Measurements from ENCODE around the gene OSBPL9. TPM values are rescaled to one million over a fixed set of nuclear protein-coding genes. Genes with fewer than 3 reads are reported as not detected.
"Not testable (repeated sequence)": the region's sequence is repeated elsewhere in the genome, so short reads cannot be mapped to it uniquely, and the experiment has no call there.

OSBPL9 gene
- total and polyA plus RNA-seq, 2 donors = 46.3 to 117 TPM

- DNase-seq (ENCODE audit: extremely low spot score) = no peak
- Histone ChIP-seq H3K36me3 (ENCODE audit: insufficient read depth) (no peaks in the 10 kb centered on the region), H3K4me1 (ENCODE audit: insufficient read depth) (peaks cover 4% of the 10 kb centered on the region), H3K4me3 (ENCODE audit: low read depth, low read length) (no peak overlapping the region), H3K27ac (ENCODE audit: low read depth) (no peak overlapping the region)
- 94% methylated on average over 3 of the region's 3 CpGs for WGBS
Observed at GRCh38 chr1:51697166-51697565, 80.3 kb downstream of the OSBPL9 start.

DNA sequence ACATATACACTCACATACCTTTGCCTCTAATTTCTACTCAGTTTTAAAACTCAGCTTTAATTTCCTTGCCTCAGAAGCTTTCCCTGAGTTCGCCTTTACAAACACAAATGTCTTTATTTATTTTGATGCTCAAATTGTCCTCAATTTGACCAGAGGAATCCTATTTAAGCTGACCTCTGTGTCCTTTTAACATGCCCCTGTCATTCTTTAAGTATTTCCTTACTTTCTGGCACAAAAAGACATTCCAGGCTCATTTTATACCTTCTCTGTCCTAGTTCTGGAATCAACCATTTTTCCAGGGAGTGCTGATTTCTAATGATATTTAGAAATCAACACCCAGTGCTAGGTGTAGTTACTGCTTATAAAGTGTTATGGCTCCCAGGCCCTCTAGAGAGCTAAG lies 82.5 kb downstream of the OSBPL9 start:
- Histone ChIP-seq H3K36me3 (ENCODE audit: insufficient read depth) (no peaks in the 10 kb centered on the region), H3K4me3 (ENCODE audit: low read depth, low read length) (no peak overlapping the region), H3K27ac (ENCODE audit: low read depth) (no peak overlapping the region), H3K4me1 (ENCODE audit: insufficient read depth) (peaks cover 1% of the 10 kb centered on the region)
- 91% methylated on average over 1 of the region's 1 CpG for WGBS
- no peak for DNase-seq (ENCODE audit: extremely low spot score)

DNA sequence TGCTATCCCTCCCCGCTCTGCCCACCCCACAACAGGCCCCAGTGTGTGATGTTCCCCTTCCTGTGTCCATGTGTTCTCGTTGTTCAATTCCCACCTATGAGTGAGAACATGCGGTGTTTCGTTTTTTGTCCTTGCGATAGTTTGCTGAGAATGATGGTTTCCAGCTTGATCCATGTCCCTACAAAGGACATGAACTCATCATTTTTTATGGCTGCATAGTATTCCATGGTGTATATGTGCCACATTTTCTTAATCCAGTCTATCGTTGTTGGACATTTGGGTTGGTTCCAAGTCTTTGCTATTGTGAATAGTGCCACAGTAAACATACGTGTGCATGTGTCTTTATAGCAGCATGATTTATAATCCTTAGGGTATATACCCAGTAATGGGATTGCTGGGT lies 84.9 kb downstream of the OSBPL9 start:
- H3K36me3 ChIP-seq (ENCODE audit: insufficient read depth); H3K27ac ChIP-seq (ENCODE audit: low read depth); H3K4me3 ChIP-seq (ENCODE audit: low read depth, low read length); DNase-seq (ENCODE audit: extremely low spot score); H3K4me1 ChIP-seq (ENCODE audit: insufficient read depth): not testable (repeated sequence)
- 98% methylated on average over 6 of the region's 7 CpGs for WGBS

DNA sequence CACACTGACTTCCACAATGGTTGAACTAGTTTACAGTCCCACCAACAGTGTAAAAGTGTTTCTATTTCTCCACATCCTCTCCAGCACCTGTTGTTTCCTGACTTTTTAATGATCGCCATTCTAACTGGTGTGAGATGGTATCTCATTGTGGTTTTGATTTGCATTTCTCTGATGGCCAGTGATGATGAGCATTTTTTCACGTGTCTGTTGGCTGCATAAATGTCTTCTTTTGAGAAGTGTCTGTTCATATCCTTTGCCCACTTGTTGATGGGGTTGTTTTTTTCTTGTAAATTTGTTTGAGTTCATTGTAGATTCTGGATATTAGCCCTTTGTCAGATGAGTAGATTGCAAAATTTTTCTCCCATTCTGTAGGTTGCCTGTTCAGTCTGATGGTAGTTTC lies 85.3 kb downstream of the OSBPL9 start:
- not testable (repeated sequence) for H3K27ac ChIP-seq (ENCODE audit: low read depth); H3K4me1 ChIP-seq (ENCODE audit: insufficient read depth); H3K36me3 ChIP-seq (ENCODE audit: insufficient read depth); H3K4me3 ChIP-seq (ENCODE audit: low read depth, low read length); DNase-seq (ENCODE audit: extremely low spot score)
- 57% methylated on average over 1 of the region's 2 CpGs for WGBS

DNA sequence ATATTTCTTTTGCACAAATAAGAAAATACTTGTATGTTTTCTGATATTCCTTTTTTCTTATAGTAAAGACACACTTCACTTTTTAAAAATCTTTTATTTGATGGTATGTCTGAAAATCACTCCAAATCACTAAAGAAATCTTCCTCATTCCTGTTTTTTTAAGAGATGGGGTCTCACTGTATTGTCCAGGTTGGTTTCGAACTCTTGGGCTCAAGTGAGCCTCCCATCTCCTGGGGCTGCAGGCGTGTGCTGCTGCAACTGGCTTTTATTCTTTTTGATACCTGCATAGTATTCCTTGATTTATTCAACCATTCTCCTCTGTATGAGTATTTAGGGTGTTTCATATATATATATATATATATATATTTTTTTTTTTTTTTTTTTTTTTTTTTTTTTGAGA lies 88.1 kb downstream of the OSBPL9 start:
- Histone ChIP-seq H3K27ac (ENCODE audit: low read depth) (no peak overlapping the region), H3K4me3 (ENCODE audit: low read depth, low read length) (no peak overlapping the region), H3K36me3 (ENCODE audit: insufficient read depth) (no peaks in the 10 kb centered on the region), H3K4me1 (ENCODE audit: insufficient read depth) (no peaks in the 10 kb centered on the region)
- 100% methylated on average over 2 of the region's 2 CpGs for WGBS
- no peak for DNase-seq (ENCODE audit: extremely low spot score)

- Histone ChIP-seq H3K4me3 (ENCODE audit: low read depth, low read length) (no peak overlapping the region), H3K4me1 (ENCODE audit: insufficient read depth) (no peaks in the 10 kb centered on the region), H3K36me3 (ENCODE audit: insufficient read depth) (no peaks in the 10 kb centered on the region), H3K27ac (ENCODE audit: low read depth) (no peak overlapping the region)
- 93% methylated on average over 15 of the region's 15 CpGs for WGBS
- no peak for DNase-seq (ENCODE audit: extremely low spot score)
Observed at GRCh38 chr1:51708911-51709760, 92.2 kb downstream of the OSBPL9 start.

- H3K4me1 ChIP-seq (ENCODE audit: insufficient read depth) = no peaks in the 10 kb centered on the region
- H3K27ac ChIP-seq (ENCODE audit: low read depth) = no peak overlapping the region
- no peak for DNase-seq (ENCODE audit: extremely low spot score)
- H3K4me3 ChIP-seq (ENCODE audit: low read depth, low read length) = no peak overlapping the region
- H3K36me3 ChIP-seq (ENCODE audit: insufficient read depth) = no peaks in the 10 kb centered on the region
- 92% methylated on average over 2 of the region's 2 CpGs for WGBS
Observed at GRCh38 chr1:51709951-51710350, 93.1 kb downstream of the OSBPL9 start.

DNA sequence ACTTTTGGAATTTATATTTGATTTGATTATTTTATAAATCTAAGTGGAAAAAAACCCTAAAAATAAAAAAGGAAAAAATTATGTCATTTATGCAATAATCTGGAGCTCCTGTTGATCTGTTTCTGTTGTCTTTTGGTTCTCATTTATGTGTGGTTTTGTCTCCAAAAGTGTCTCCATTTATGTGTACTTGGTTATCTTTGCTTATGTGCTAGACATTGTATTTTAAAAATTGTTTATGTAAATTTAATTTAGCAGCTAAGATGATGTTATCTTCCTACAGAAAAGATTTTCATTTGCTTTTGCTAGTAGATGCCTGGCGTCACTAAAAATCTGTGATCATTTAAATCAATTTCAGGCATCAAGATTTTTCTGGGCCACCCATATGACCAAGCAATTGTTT lies 95.7 kb downstream of the OSBPL9 start:
- WGBS = 99% methylated on average over 1 of the region's 1 CpG
- no peaks in the 10 kb centered on the region for H3K36me3 ChIP-seq (ENCODE audit: insufficient read depth)
- H3K27ac ChIP-seq (ENCODE audit: low read depth) = no peak overlapping the region
- no peak for DNase-seq (ENCODE audit: extremely low spot score)
- H3K4me3 ChIP-seq (ENCODE audit: low read depth, low read length) = no peak overlapping the region
- H3K4me1 ChIP-seq (ENCODE audit: insufficient read depth) = no peaks in the 10 kb centered on the region

GRCh38 chr1:51714374-51715019 lies 97.6 kb downstream of the OSBPL9 start:
- Histone ChIP-seq H3K4me3 (ENCODE audit: low read depth, low read length) (no peak overlapping the region), H3K27ac (ENCODE audit: low read depth) (no peak overlapping the region), H3K36me3 (ENCODE audit: insufficient read depth) (no peaks in the 10 kb centered on the region), H3K4me1 (ENCODE audit: insufficient read depth) (no peaks in the 10 kb centered on the region)
- 96% methylated on average over 8 of the region's 8 CpGs for WGBS
- no peak for DNase-seq (ENCODE audit: extremely low spot score)

DNA sequence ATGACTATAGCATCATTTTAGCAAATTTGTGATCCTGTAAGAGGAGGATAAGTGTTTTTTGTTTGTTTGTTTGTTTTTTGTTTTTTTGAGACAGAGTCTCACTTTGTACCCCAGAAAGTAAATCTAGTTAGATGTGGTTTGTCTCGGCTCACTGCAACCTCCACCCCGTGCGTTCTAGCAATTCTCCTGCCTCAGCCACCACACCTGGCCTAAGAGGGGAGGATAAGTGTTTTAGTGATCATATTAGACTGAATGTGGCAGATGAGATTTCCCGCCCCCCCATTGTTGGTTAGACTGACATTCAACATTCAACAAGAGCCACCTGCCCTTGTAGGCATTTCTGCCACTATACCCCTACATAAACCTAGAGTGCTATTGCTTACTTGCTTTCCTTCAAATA lies 98.5 kb downstream of the OSBPL9 start:
- no peaks in the 10 kb centered on the region for H3K36me3 ChIP-seq (ENCODE audit: insufficient read depth)
- H3K27ac ChIP-seq (ENCODE audit: low read depth) = no peak overlapping the region
- no peak for DNase-seq (ENCODE audit: extremely low spot score)
- no peaks in the 10 kb centered on the region for H3K4me1 ChIP-seq (ENCODE audit: insufficient read depth)
- WGBS = 96% methylated on average over 4 of the region's 4 CpGs
- no peak overlapping the region for H3K4me3 ChIP-seq (ENCODE audit: low read depth, low read length)

DNA sequence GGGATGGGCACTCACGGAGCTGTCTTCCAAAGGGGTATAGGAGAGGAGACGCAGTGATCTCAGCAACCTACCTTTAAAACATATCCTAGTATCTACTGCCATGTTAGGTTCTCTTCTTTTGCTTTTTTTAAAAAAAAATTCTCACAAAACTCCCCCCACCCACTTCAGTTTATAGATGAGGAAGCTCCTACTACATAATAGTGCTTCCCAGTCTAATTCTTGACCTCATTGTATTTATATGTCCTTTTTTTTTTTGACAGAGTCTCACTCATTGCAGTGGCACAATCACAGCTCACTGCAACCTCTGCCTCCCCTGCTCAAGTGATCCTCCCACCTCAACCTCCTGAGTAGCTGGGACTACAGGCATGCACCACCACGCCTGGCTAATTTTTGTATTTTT lies 99.9 kb downstream of the OSBPL9 start:
- 97% methylated on average over 3 of the region's 3 CpGs for WGBS
- Histone ChIP-seq H3K36me3 (ENCODE audit: insufficient read depth) (no peaks in the 10 kb centered on the region), H3K27ac (ENCODE audit: low read depth) (no peak overlapping the region), H3K4me3 (ENCODE audit: low read depth, low read length) (no peak overlapping the region), H3K4me1 (ENCODE audit: insufficient read depth) (no peaks in the 10 kb centered on the region)
- no peak for DNase-seq (ENCODE audit: extremely low spot score)

DNA sequence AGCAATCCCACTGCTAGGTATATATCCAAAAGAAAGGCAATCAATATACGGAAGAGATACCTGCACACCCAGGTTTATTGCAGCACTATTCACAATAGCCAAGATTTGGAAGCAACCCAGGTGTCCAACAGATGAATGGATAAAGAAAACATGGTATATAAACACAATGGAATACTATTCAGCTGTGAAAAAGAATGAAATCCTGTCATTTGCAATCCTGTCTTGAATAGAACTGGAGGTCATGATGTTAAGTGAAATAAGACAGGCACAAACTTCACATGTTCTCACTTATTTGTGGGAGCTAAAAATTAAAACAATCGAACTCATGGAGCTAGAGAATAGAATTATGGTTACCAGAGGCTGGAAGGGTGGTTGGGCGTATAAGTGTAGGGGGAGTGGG lies 101.0 kb downstream of the OSBPL9 start:
- Histone ChIP-seq H3K4me3 (ENCODE audit: low read depth, low read length) (no peak overlapping the region), H3K4me1 (ENCODE audit: insufficient read depth) (no peaks in the 10 kb centered on the region), H3K36me3 (ENCODE audit: insufficient read depth) (no peaks in the 10 kb centered on the region), H3K27ac (ENCODE audit: low read depth) (no peak overlapping the region)
- WGBS = 98% methylated on average over 3 of the region's 3 CpGs
- no peak for DNase-seq (ENCODE audit: extremely low spot score)

DNA sequence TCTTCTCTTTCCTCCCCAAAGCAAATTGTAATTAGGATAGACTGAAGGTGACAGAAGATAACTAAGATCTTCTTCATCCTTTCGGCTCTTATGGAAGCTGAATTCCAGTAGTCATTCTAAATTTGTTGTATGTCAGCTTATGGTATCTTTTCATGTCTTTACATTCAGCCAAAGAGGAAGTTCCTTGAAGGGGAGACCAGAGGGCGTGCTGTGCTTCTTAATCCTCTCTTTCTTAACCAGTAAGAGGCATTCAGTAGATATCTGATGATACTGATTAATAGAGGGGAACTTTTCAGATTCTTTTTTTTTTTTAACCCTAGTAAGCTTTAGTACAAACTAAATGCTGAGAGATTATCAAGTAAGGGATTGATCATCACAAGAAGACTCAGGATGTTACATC lies 102.3 kb downstream of the OSBPL9 start:
- 85% methylated on average over 2 of the region's 2 CpGs for WGBS
- no peak overlapping the region for H3K4me3 ChIP-seq (ENCODE audit: low read depth, low read length)
- no peaks in the 10 kb centered on the region for H3K36me3 ChIP-seq (ENCODE audit: insufficient read depth)
- DNase-seq (ENCODE audit: extremely low spot score) = no peak
- H3K4me1 ChIP-seq (ENCODE audit: insufficient read depth) = no peaks in the 10 kb centered on the region
- H3K27ac ChIP-seq (ENCODE audit: low read depth) = no peak overlapping the region

DNA sequence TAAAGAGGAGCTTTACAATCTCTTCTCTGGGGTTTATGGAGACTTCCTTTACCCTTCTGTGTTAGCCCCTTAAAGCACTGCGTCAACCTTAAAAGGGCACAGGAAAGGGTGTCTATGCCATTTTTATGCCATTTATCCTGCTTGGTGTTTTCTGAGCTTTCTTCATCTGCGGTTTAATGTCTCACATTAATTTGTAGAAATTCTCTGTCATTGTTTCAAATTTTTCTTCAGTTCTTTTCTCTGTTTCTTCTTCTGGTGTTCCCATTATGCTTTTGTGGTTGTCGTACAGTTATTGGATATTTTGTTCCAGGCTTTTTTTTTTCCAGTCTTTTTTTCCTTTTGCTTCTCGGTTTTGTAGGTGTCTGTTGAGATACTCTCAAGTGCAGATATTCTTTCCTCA lies 107.9 kb downstream of the OSBPL9 start:
- Histone ChIP-seq H3K27ac (ENCODE audit: low read depth) (no peak overlapping the region), H3K36me3 (ENCODE audit: insufficient read depth) (no peaks in the 10 kb centered on the region), H3K4me3 (ENCODE audit: low read depth, low read length) (no peak overlapping the region), H3K4me1 (ENCODE audit: insufficient read depth) (no peaks in the 10 kb centered on the region)
- 96% methylated on average over 4 of the region's 4 CpGs for WGBS
- DNase-seq (ENCODE audit: extremely low spot score) = no peak

Measured in urinary bladder (tissue), 4 donors.